ENCODE data around the gene CNPY2. TPM values are rescaled to one million over a fixed set of nuclear protein-coding genes. Genes with fewer than 3 reads are reported as not detected.
"Not testable (repeated sequence)": the region's sequence is repeated elsewhere in the genome, so short reads cannot be mapped to it uniquely, and the experiment has no call there.

Gene CNPY2
- polyA plus RNA-seq, 6 donors from 2014 or later = 134 to 210 (median 152) TPM

GRCh38 chr12:56299853-56300643, 15.7 kb downstream of the CNPY2 start, which contains the start of gene CS:
Gene CS, minus strand, starts transcription at chr12:56300330. Its CDS starts 129 bp downstream, at chr12:56300201.
- Mint-ChIP-seq H3K4me1 (peaks cover 42 to 69% (median 60%) of the 10 kb centered on the region in 3 donors), H3K27ac (peak within 1 kb of the TSS; percentile 93 to 99 (median 98)), H3K9me3 (no peaks in the 10 kb centered on the region), H3K27me3 (no peaks in the 10 kb centered on the region), H3K4me3 (peak within 1 kb of the TSS; percentile 95 to 99 (median 97)), H3K36me3 (no peaks in the 10 kb centered on the region)
- ATAC-seq (ENCODE audit: low read depth in 2 of 2) (peak; percentile 91 to 93), DNase-seq (peak; percentile 99)

- peaks cover 42 to 71% (median 60%) of the 10 kb centered on the region in 3 donors for H3K4me1 Mint-ChIP-seq
- peak overlapping the region; percentile 92 to 99 (median 97) for H3K27ac Mint-ChIP-seq
- no peaks in the 10 kb centered on the region for H3K9me3 Mint-ChIP-seq
- no peak for ATAC-seq (ENCODE audit: low read depth in 2 of 2)
- no peaks in the 10 kb centered on the region for H3K27me3 Mint-ChIP-seq
- peak overlapping the region; percentile 95 to 99 (median 97) for H3K4me3 Mint-ChIP-seq
- no peak for DNase-seq
- H3K36me3 Mint-ChIP-seq = no peaks in the 10 kb centered on the region
These were observed 16.4 kb downstream of the CNPY2 start for GRCh38 chr12:56299308-56299852.

- no peaks in the 10 kb centered on the region for H3K9me3 Mint-ChIP-seq
- DNase-seq (no peak), ATAC-seq (ENCODE audit: low read depth in 2 of 2) (no peak)
- no peaks in the 10 kb centered on the region for H3K36me3 Mint-ChIP-seq
- peaks cover 46 to 74% (median 60%) of the 10 kb centered on the region in 3 donors for H3K4me1 Mint-ChIP-seq
- peak overlapping the region; percentile 95 to 99 (median 97) for H3K4me3 Mint-ChIP-seq
- peak overlapping the region in 4 of 6 donors; percentile 92 to 98 (median 94) for H3K27ac Mint-ChIP-seq
- no peaks in the 10 kb centered on the region for H3K27me3 Mint-ChIP-seq
These were observed 17.0 kb downstream of the CNPY2 start for GRCh38 chr12:56298828-56299227.

- ATAC-seq (ENCODE audit: low read depth in 2 of 2) (no peak), DNase-seq (no peak)
- Mint-ChIP-seq H3K4me3 (peak overlapping the region in 5 of 8 donors; percentile 25 to 65 (median 55)), H3K4me1 (peaks cover 50 to 73% (median 60%) of the 10 kb centered on the region in 3 donors), H3K27ac (peak overlapping the region in 4 of 6 donors; percentile 23 to 80 (median 54)), H3K27me3 (no peaks in the 10 kb centered on the region), H3K36me3 (no peaks in the 10 kb centered on the region), H3K9me3 (no peaks in the 10 kb centered on the region)
These were observed 18.4 kb downstream of the CNPY2 start for GRCh38 chr12:56297400-56297799.

- peak overlapping the region in 4 of 8 donors; percentile 2 to 78 (median 32) for H3K4me3 Mint-ChIP-seq
- no peak for ATAC-seq (ENCODE audit: low read depth in 2 of 2)
- H3K36me3 Mint-ChIP-seq = no peaks in the 10 kb centered on the region
- no peaks in the 10 kb centered on the region for H3K27me3 Mint-ChIP-seq
- no peak for DNase-seq
- H3K27ac Mint-ChIP-seq = peak overlapping the region; percentile 23 to 85 (median 63)
- no peaks in the 10 kb centered on the region for H3K9me3 Mint-ChIP-seq
- H3K4me1 Mint-ChIP-seq = peaks cover 50 to 68% (median 55%) of the 10 kb centered on the region in 3 donors
These were observed 19.5 kb downstream of the CNPY2 start for GRCh38 chr12:56296295-56296694.

- H3K9me3 Mint-ChIP-seq = no peaks in the 10 kb centered on the region
- peak overlapping the region in 1 of 8 donors; percentile 25 for H3K4me3 Mint-ChIP-seq
- no peaks in the 10 kb centered on the region for H3K27me3 Mint-ChIP-seq
- H3K4me1 Mint-ChIP-seq = peaks cover 33 to 50% (median 35%) of the 10 kb centered on the region in 3 donors
- ATAC-seq (ENCODE audit: low read depth in 2 of 2) (no peak), DNase-seq (no peak)
- no peaks in the 10 kb centered on the region for H3K36me3 Mint-ChIP-seq
- no peak overlapping the region for H3K27ac Mint-ChIP-seq
These were observed 22.0 kb downstream of the CNPY2 start for GRCh38 chr12:56293795-56294194.

GRCh38 chr12:56288705-56289387, 26.9 kb downstream of the CNPY2 start:
- DNase-seq (no peak), ATAC-seq (ENCODE audit: low read depth in 2 of 2) (no peak)
- Mint-ChIP-seq H3K27ac (no peak overlapping the region), H3K4me3 (no peak overlapping the region), H3K27me3 (no peaks in the 10 kb centered on the region), H3K4me1 (peaks cover 6 to 23% (median 11%) of the 10 kb centered on the region in 3 donors), H3K9me3 (no peaks in the 10 kb centered on the region), H3K36me3 (peaks cover 8% of the 10 kb centered on the region in 2 donors)

- Mint-ChIP-seq H3K36me3 (peaks cover 8 to 15% of the 10 kb centered on the region in 2 donors), H3K4me1 (peaks cover 1 to 14% (median 3%) of the 10 kb centered on the region in 3 donors), H3K9me3 (no peaks in the 10 kb centered on the region), H3K27me3 (no peaks in the 10 kb centered on the region), H3K4me3 (no peak overlapping the region), H3K27ac (peak overlapping the region in 4 of 6 donors; percentile 6 to 83 (median 50))
- DNase-seq (no peak), ATAC-seq (ENCODE audit: low read depth in 2 of 2) (no peak)
These were observed 29.6 kb downstream of the CNPY2 start for GRCh38 chr12:56286044-56286830.

GRCh38 chr12:56284263-56284662, 31.5 kb downstream of the CNPY2 start:
- not testable (repeated sequence) for ATAC-seq (ENCODE audit: low read depth in 2 of 2); DNase-seq; H3K4me3 Mint-ChIP-seq; H3K9me3 Mint-ChIP-seq; H3K27ac Mint-ChIP-seq; H3K27me3 Mint-ChIP-seq
- Mint-ChIP-seq H3K4me1 (peaks cover 0 to 15% (median 2%) of the 10 kb centered on the region in 3 donors), H3K36me3 (peaks cover 12 to 15% of the 10 kb centered on the region in 2 donors)

- H3K27me3 Mint-ChIP-seq = no peaks in the 10 kb centered on the region
- H3K36me3 Mint-ChIP-seq = peaks cover 12 to 15% of the 10 kb centered on the region in 2 donors
These were observed 33.2 kb downstream of the CNPY2 start for GRCh38 chr12:56282579-56282978.

GRCh38 chr12:56282030-56282429, 33.8 kb downstream of the CNPY2 start:
- peak overlapping the region in 4 of 6 donors; percentile 16 to 80 (median 64) for H3K27ac Mint-ChIP-seq

More at GRCh38 chr12:56282579-56282978, 33.2 kb downstream of the CNPY2 start:
- ATAC-seq (ENCODE audit: low read depth in 2 of 2) = no peak
- Mint-ChIP-seq H3K27ac (peak overlapping the region in 4 of 6 donors; percentile 16 to 80 (median 56)), H3K4me1 (peaks cover 0 to 12% (median 2%) of the 10 kb centered on the region in 3 donors), H3K4me3 (no peak overlapping the region), H3K9me3 (no peaks in the 10 kb centered on the region)
- no peak for DNase-seq

GRCh38 chr12:56280849-56281248, 34.9 kb downstream of the CNPY2 start:
- peak overlapping the region in 3 of 6 donors; percentile 21 to 64 (median 60) for H3K27ac Mint-ChIP-seq

More at GRCh38 chr12:56282030-56282429, 33.8 kb downstream of the CNPY2 start:
- no peak for DNase-seq
- no peak overlapping the region for H3K4me3 Mint-ChIP-seq
- H3K36me3 Mint-ChIP-seq = peaks cover 12 to 15% of the 10 kb centered on the region in 2 donors
- no peaks in the 10 kb centered on the region for H3K27me3 Mint-ChIP-seq
- peaks cover 0 to 12% (median 2%) of the 10 kb centered on the region in 3 donors for H3K4me1 Mint-ChIP-seq
- H3K9me3 Mint-ChIP-seq = no peaks in the 10 kb centered on the region
- no peak for ATAC-seq (ENCODE audit: low read depth in 2 of 2)

More at GRCh38 chr12:56280849-56281248, 34.9 kb downstream of the CNPY2 start:
- Mint-ChIP-seq H3K4me1 (peaks cover 0 to 6% (median 2%) of the 10 kb centered on the region in 3 donors), H3K9me3 (no peaks in the 10 kb centered on the region), H3K36me3 (peaks cover 12 to 18% of the 10 kb centered on the region in 2 donors), H3K4me3 (no peak overlapping the region), H3K27me3 (no peaks in the 10 kb centered on the region)
- ATAC-seq (ENCODE audit: low read depth in 2 of 2) (no peak), DNase-seq (no peak)
